Heart left ventricle (tissue), 13 donors: ENCODE measurements around the gene DCDC2B.

Experiments
- POLR2A ChIP-seq, 2 donors: fragments of 450-650 bp; IDR thresholded peaks; one replicate each; pipeline ENCODE4 v1.6.1; 2017; ENCODE audit warnings: antibody characterized with exemption in 2 of 2, mild to moderate bottlenecking in 2 of 2, moderate library complexity in 2 of 2
- TF ChIP-seq, protein P1 (sequence below), 12 donors: fragments of 200-600 bp; sonication (generic) in 4 of 12; IDR thresholded peaks; one replicate each; pipeline versions ENCODE4 v1.5.0 to v1.8.0; 2018 to 2022; ENCODE audit warnings: antibody characterized with exemption in 12 of 12, mild to moderate bottlenecking in 5 of 12
- donor health status: ischemic (EF 13 %, LVEDD 7.1; RV severe dilation, severe dysfunction).
- donor health status: DM: no; HTN: yes; CAD: no.
- donor health status: DM: no; HTN: no; CAD: no.
- donor health status: ischemic (EF 25% LVEDD 6.9; RV normal size, moderate dysfunction).
- donor health status: ischemic (EF 25% LVEDD 5.7; RV mildly dilated, moderate dysfunction).
- donor health status: ischemic (EF 35%, LVEDD 5.7; RV mildly dilated, moderate dysfunction).
- donor health status: nonischemic (EF 11% LVEDD 7.7; RV severe dilation, severe dysfunction).
- donor health status: DM: yes; HTN: yes; CAD: no.
- donor health status: PGD.
- donor health status: ischemic (EF 29% LVEDD 5.4; RV normal size, mild dysfunction).
- donor health status: nonischemic (EF 23%, LVEDD 6.1; RV moderate dilation, normal function).

DNA sequence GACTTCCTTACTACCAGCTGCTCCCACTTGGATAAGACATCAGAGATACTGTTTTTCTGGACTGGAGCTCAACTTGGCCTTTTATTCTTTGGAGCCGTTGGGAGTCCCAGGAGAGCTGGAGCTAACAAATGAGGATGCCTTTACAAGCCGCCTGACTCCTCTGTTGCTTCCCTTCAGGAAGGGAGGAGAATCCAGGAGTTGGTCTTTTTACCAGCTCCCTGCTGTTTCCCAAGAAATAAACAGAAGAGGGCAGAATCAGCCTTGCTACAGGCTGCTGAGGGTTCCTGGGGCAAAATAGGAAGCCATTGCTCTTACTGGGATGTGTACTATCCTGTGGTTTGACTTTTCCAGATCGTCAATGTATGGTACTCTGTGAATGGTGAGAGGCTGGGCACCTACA, 14.8 kb downstream of the DCDC2B start:
- TF ChIP-seq, protein P1, sequence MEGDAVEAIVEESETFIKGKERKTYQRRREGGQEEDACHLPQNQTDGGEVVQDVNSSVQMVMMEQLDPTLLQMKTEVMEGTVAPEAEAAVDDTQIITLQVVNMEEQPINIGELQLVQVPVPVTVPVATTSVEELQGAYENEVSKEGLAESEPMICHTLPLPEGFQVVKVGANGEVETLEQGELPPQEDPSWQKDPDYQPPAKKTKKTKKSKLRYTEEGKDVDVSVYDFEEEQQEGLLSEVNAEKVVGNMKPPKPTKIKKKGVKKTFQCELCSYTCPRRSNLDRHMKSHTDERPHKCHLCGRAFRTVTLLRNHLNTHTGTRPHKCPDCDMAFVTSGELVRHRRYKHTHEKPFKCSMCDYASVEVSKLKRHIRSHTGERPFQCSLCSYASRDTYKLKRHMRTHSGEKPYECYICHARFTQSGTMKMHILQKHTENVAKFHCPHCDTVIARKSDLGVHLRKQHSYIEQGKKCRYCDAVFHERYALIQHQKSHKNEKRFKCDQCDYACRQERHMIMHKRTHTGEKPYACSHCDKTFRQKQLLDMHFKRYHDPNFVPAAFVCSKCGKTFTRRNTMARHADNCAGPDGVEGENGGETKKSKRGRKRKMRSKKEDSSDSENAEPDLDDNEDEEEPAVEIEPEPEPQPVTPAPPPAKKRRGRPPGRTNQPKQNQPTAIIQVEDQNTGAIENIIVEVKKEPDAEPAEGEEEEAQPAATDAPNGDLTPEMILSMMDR (IDR thresholded peaks at IDR 0.05): peak in 4 of 12 donors; percentile 9 to 26 (median 18)
- no peak for TF ChIP-seq POLR2A (IDR thresholded peaks at IDR 0.05)
